Measurements from ENCODE around the gene MCU. TPM values are rescaled to one million over a fixed set of nuclear protein-coding genes. Genes with fewer than 3 reads are reported as not detected.

Gene MCU
- total RNA-seq, 1 donor from 2014 or later = 21.7 TPM

DNA sequence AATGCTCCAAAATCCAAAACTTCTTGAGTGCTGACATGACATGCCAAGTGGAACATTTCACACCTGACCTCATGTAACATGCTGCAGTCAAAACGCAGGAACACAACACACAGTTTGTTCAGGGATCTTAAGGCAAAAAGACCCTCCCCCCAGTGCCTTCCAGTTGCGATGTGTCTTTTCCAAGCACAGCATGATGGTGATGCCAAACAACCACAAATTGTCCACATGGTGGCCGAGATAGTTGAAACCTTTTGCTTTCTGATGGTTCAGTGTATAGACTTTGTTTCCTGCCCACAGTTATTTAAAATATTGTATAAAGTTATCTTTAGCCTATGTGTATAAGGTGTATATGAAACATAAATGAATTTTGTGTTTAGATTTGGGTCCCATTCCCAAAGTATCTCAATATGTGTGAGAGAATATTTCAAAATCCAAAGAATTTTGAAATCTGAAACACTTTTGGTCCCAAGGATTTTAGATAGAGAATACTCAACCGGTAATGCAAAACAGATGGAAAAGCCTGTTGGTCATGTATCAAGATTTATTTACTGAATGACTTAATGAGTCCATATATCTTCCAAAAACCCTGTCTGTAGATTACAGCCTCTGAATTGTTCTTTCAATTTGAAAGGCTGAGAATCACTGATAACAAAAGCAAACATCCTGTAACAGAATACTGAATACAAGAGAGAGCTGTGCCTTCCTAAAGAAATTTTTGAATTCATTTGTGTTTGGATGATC, 108.2 kb downstream of the MCU start:
- no peak for DNase-seq (ENCODE audit: low read depth, low spot score)
- Mint-ChIP-seq H3K27ac (ENCODE audit: unreplicated experiment) (no peak overlapping the region), H3K27me3 (ENCODE audit: low read depth) (no peaks in the 10 kb centered on the region), H3K9me3 (no peaks in the 10 kb centered on the region), H3K4me3 (no peak overlapping the region), H3K36me3 (ENCODE audit: low read depth) (no peaks in the 10 kb centered on the region), H3K4me1 (no peaks in the 10 kb centered on the region)
- TF ChIP-seq, protein P1, sequence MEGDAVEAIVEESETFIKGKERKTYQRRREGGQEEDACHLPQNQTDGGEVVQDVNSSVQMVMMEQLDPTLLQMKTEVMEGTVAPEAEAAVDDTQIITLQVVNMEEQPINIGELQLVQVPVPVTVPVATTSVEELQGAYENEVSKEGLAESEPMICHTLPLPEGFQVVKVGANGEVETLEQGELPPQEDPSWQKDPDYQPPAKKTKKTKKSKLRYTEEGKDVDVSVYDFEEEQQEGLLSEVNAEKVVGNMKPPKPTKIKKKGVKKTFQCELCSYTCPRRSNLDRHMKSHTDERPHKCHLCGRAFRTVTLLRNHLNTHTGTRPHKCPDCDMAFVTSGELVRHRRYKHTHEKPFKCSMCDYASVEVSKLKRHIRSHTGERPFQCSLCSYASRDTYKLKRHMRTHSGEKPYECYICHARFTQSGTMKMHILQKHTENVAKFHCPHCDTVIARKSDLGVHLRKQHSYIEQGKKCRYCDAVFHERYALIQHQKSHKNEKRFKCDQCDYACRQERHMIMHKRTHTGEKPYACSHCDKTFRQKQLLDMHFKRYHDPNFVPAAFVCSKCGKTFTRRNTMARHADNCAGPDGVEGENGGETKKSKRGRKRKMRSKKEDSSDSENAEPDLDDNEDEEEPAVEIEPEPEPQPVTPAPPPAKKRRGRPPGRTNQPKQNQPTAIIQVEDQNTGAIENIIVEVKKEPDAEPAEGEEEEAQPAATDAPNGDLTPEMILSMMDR (conservative IDR thresholded peaks at IDR 0.05) = no peak

DNA sequence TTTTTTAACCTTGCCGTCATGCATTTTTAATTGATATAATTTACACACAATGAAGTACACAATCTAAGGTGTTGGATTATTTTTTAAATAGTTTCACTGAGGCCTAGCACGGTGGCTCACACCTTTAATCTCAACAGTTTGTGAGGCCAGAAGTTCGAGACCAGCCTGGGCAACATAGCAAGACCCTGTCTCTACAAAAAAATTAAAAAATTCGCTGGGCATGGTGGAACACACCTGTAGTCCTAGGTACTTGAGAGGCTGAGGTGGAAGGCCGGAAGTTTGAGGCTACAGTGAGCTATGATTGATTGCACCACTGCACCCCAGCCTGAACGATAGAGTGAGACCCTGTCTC, 108.8 kb downstream of the MCU start:
- Mint-ChIP-seq H3K4me1 (no peaks in the 10 kb centered on the region), H3K27me3 (ENCODE audit: low read depth) (no peaks in the 10 kb centered on the region), H3K4me3 (no peak overlapping the region), H3K27ac (ENCODE audit: unreplicated experiment) (no peak overlapping the region), H3K36me3 (ENCODE audit: low read depth) (no peaks in the 10 kb centered on the region), H3K9me3 (no peaks in the 10 kb centered on the region)
- DNase-seq (ENCODE audit: low read depth, low spot score) = no peak
- TF ChIP-seq, protein P1 (conservative IDR thresholded peaks at IDR 0.05) = no peak

DNA sequence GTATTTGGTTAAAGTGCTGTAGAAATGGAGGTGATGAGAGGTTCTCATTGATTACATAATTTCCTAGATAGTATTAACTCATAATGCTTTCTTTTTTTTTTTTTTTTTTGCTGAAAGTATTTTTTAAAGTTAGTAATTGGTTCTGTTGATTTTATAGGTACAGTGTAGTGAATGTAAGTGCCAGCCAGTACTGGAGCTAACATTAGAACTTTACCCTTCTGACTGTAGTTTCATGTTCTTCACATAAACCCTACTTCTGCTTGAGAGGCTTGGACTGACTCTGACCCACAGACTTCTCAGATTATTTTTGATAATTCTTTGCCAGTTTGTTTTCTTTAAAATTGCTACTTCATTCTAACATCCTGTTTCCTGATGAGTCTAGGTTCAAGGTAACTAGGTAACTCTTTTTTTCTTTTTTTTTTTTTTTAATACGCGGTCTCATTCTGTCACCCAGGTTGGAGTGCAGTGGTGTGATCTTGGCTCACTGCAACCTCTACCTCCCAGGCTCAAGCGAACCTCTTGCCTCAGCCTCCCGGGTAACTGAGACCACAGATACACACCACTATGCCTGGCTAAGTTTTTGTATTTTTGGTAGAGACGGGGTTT, 109.4 kb downstream of the MCU start:
- TF ChIP-seq, protein P1 (conservative IDR thresholded peaks at IDR 0.05) = no peak
- no peaks in the 10 kb centered on the region for H3K9me3 Mint-ChIP-seq
- H3K27me3 Mint-ChIP-seq (ENCODE audit: low read depth) = no peaks in the 10 kb centered on the region
- H3K27ac Mint-ChIP-seq (ENCODE audit: unreplicated experiment) = no peak overlapping the region
- H3K36me3 Mint-ChIP-seq (ENCODE audit: low read depth) = no peaks in the 10 kb centered on the region
- no peak overlapping the region for H3K4me3 Mint-ChIP-seq
- DNase-seq (ENCODE audit: low read depth, low spot score) = no peak
- no peaks in the 10 kb centered on the region for H3K4me1 Mint-ChIP-seq

DNA sequence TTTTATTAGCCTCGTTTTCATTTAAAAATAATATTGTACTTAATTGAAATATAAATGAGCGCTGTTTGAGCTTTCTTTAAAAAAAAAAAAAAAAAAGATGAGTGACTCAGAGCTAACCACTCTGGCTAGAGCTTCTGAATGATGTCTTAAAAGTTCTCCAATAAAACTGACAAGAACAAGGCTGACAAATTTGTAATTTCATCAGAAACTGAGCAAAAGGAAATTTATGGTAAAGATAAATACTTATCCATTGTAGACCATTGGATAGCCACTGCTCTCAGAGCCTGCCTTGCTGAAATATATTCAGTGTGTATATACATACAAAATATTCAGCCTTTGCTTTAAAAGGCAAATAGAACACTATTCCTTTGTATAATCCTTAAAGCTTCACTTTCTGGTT, 110.4 kb downstream of the MCU start:
- Mint-ChIP-seq H3K4me1 (no peaks in the 10 kb centered on the region), H3K36me3 (ENCODE audit: low read depth) (no peaks in the 10 kb centered on the region), H3K4me3 (no peak overlapping the region), H3K27me3 (ENCODE audit: low read depth) (no peaks in the 10 kb centered on the region), H3K9me3 (no peaks in the 10 kb centered on the region), H3K27ac (ENCODE audit: unreplicated experiment) (no peak overlapping the region)
- TF ChIP-seq, protein P1 (conservative IDR thresholded peaks at IDR 0.05) = no peak
- no peak for DNase-seq (ENCODE audit: low read depth, low spot score)

DNA sequence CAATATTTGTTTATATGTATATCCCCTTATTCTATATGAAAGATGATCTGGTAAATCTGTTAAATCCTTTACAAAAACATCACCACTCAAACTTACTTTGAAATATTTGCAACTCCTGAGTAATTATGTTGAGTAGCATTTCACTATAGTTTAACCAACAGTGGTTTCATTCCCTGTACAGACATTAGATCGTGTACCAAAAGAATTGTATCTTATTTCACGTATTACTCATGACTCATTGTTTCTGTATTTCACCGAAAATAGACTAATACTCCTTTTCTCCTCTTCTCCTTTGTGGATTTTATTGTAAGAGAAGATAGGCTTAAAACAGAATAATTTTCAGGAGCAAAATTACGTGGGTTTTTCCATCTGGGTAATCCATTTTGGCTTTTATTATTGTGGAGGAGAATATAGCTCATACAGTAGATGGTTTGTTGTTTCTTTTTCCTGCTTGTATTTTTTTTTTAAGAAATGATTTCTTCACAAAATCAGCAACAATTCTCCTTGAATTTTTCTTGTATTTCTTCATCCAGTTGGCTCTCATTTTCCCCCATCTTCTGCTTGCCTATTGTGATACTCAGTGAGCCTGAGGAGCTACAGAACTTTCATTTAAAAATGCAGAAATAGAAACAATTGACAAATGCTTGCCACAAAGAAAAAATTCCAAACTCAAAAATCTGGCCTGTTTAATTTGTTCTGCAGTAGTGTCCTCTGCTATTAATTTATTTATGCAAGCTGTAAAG, 111.0 kb downstream of the MCU start:
- no peak overlapping the region for H3K27ac Mint-ChIP-seq (ENCODE audit: unreplicated experiment)
- H3K9me3 Mint-ChIP-seq = no peaks in the 10 kb centered on the region
- DNase-seq (ENCODE audit: low read depth, low spot score) = no peak
- TF ChIP-seq, protein P1 (conservative IDR thresholded peaks at IDR 0.05) = no peak
- H3K4me3 Mint-ChIP-seq = no peak overlapping the region
- H3K27me3 Mint-ChIP-seq (ENCODE audit: low read depth) = no peaks in the 10 kb centered on the region
- no peaks in the 10 kb centered on the region for H3K4me1 Mint-ChIP-seq
- H3K36me3 Mint-ChIP-seq (ENCODE audit: low read depth) = no peaks in the 10 kb centered on the region

All from neural crest cell (in vitro differentiated cells).